ENCODE data around the gene METTL25B. TPM values are rescaled to one million over a fixed set of nuclear protein-coding genes. Genes with fewer than 3 reads are reported as not detected.

Gene METTL25B
- total and polyA plus RNA-seq, 2 of the 4 experiments (the other 2 are of a cell fraction): 2.3 to 10.1 TPM

- no peak for TF ChIP-seq MAZ (IDR thresholded peaks at IDR 0.05; ENCODE audit: borderline replicate concordance, low read depth, low read length)
- TF ChIP-seq, protein P1, sequence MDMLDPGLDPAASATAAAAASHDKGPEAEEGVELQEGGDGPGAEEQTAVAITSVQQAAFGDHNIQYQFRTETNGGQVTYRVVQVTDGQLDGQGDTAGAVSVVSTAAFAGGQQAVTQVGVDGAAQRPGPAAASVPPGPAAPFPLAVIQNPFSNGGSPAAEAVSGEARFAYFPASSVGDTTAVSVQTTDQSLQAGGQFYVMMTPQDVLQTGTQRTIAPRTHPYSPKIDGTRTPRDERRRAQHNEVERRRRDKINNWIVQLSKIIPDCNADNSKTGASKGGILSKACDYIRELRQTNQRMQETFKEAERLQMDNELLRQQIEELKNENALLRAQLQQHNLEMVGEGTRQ (IDR thresholded peaks at IDR 0.05; ENCODE audit: low read depth, low read length): no peak
- TF ChIP-seq POLR2A (IDR thresholded peaks at IDR 0.05; ENCODE audit: low read depth, low read length): no peak
Measured at GRCh38 chr1:156727926-156728598, at the start of gene METTL25B (continued).

- BruUV-seq (replicated peaks): no TSS peak
- H4K91ac ChIP-seq (ENCODE audit: insufficient read depth, low read depth, low read length): no peak overlapping the region
- no peak overlapping the region for H3K4ac ChIP-seq (ENCODE audit: low read depth, low read length)
- H3K4me1 ChIP-seq (ENCODE audit: control insufficient read depth, insufficient read depth, low read length): peaks cover 15% of the 10 kb centered on the region
- 0 out of 2 replicates have a peak, but pooled peaks cover under 1% of the 10 kb centered on the region for H3K9me1 ChIP-seq (ENCODE audit: insufficient read depth, low read length)
- peaks cover 27% of the 10 kb centered on the region for H3K27me3 ChIP-seq (ENCODE audit: control insufficient read depth, insufficient read depth, low read length)
- in situ Hi-C loops (cut with MboI; ENCODE audit: low sequenced_read_pairs) (no loop called here), dilution Hi-C loops (cut with HindIII; ENCODE audit: low sequenced_read_pairs, unreplicated experiment) (no loop called here), intact Hi-C loops (cut with micrococcal nuclease) (no loop called here)
- H3K27ac ChIP-seq (ENCODE audit: insufficient read depth, low read length): no peak overlapping the region
- no peak for TF ChIP-seq RFX5 (IDR thresholded peaks at IDR 0.05; ENCODE audit: low read depth, low read length)
- no peak for TF ChIP-seq FOS (IDR thresholded peaks at IDR 0.05; ENCODE audit: low read depth, low read length)
- no peak for TF ChIP-seq BHLHE40 (IDR thresholded peaks at IDR 0.05; ENCODE audit: low read depth, low read length)
- CTCF ChIA-PET: interaction anchor here (0.7 to 1.4 kb wide), 2 partner anchors 9 to 23 kb away, joined by 6 to 9 read pairs; no protein-coding TSS in a partner anchor
- no peak overlapping the region for H2BK20ac ChIP-seq (ENCODE audit: low read depth, low read length)
- no peaks in the 10 kb centered on the region for H3K9me3 ChIP-seq (ENCODE audit: control insufficient read depth, insufficient read depth, low read length)
- no peak overlapping the region for H3K4me2 ChIP-seq (ENCODE audit: low read depth, low read length)
- no peak overlapping the region for H2AK5ac ChIP-seq (ENCODE audit: low read depth, low read length)
- no peak overlapping the region for H3K4me3 ChIP-seq (ENCODE audit: insufficient read depth, low read depth, low read length)
- H3K79me1 ChIP-seq (ENCODE audit: low read depth in 1 of 2, low read length in 2 of 2): peaks cover 5 to 21% of the 10 kb centered on the region in 2 experiments; a peak in 3 of 4 replicates
- no CpG with 5 or more reads among the region's 2 CpGs for WGBS, 2 experiments (ENCODE audit: extremely low coverage in 2 of 2, insufficient read length in 1 of 2)
- H3K14ac ChIP-seq (replicated peaks; ENCODE audit: low read depth, low read length): no peak overlapping the region
- no peak for DNase-seq
- no peak for ATAC-seq (ENCODE audit: low read depth)
- no peak overlapping the region for H2AK9ac ChIP-seq (replicated peaks; ENCODE audit: low read depth, low read length, poor library complexity)
- H3K56ac ChIP-seq (ENCODE audit: extremely low read depth, insufficient read depth, low read length): no peak overlapping the region
- no peak overlapping the region for H3K18ac ChIP-seq (ENCODE audit: low read depth, low read length)
- no peak overlapping the region for H4K5ac ChIP-seq (ENCODE audit: low read depth, low read length)
- no peak overlapping the region for H2BK15ac ChIP-seq (ENCODE audit: low read depth, low read length)
- H2AFZ ChIP-seq (replicated peaks; ENCODE audit: low read length, poor library complexity): no peak overlapping the region
- POLR2A ChIA-PET (ENCODE audit: unreplicated experiment): no interaction called here
- H2BK120ac ChIP-seq (ENCODE audit: low read depth, low read length): no peak overlapping the region
- no peaks in the 10 kb centered on the region for H3K36me3 ChIP-seq (ENCODE audit: control insufficient read depth, insufficient read depth, low read length)
- no peak overlapping the region for H4K8ac ChIP-seq (ENCODE audit: low read depth in 2 of 2, low read length in 2 of 2)
- no peak overlapping the region for H3K23ac ChIP-seq (ENCODE audit: low read depth, low read length)
- H2BK5ac ChIP-seq (ENCODE audit: low read depth, low read length, poor library complexity, severe bottlenecking): no peak overlapping the region
- no peak overlapping the region for H3K9ac ChIP-seq (ENCODE audit: low read depth, low read length)
- peaks cover 12% of the 10 kb centered on the region for H4K20me1 ChIP-seq (ENCODE audit: insufficient read depth, low read length)
Measured at GRCh38 chr1:156680056-156680455, 48.2 kb upstream of the METTL25B start.

Measured in IMR-90 (cell line).